Measurements from ENCODE around the gene NQO2.

DNA sequence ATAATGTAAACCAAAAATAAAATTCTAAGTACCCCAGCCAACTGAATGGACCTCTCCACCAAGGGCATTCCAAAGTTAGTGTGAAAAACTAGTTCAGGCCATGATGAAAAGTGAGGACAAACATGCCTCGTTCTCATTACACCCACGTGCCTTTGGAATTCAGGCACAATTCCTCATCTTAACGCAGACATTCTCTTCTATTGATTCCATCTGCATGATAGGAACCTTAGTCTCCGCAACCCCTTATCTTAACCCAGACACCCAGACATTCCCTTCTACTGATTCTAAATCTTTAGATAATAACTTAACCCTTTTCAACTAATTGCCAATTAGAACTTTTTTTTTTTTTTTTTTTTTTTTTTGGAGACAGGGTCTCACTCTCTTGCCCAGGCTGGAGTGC is 20.8 kb upstream of the NQO2 start:
- TF ChIP-seq YY1 (IDR thresholded peaks at IDR 0.05; ENCODE audit: insufficient read depth, insufficient read length) (no peak), SUZ12 (IDR thresholded peaks at IDR 0.05; ENCODE audit: extremely low read depth, insufficient read depth, insufficient read length) (no peak), ZNF274 (IDR thresholded peaks at IDR 0.05; ENCODE audit: low read depth, low read length) (no peak)

Data from NT2/D1 (cell line).